ENCODE data around the gene PHC2. TPM values are rescaled to one million over a fixed set of nuclear protein-coding genes. Genes with fewer than 3 reads are reported as not detected.
A peak's percentile ranks its signal among the peaks of the same experiment; 100 is the strongest.

PHC2 gene
- total RNA-seq, 1 experiment from 2014 or later = 137 TPM

GRCh38 chr1:33298623-33299277, 132.1 kb downstream of the PHC2 start:
- DNase-seq (ENCODE audit: unreplicated experiment) = peak; percentile 75

GRCh38 chr1:33297911-33298622, 132.8 kb downstream of the PHC2 start:
- H3K36me3 Mint-ChIP-seq (ENCODE audit: insufficient read depth, unreplicated experiment) = peaks cover 43% of the 10 kb centered on the region
- peak overlapping the region; percentile 55 for H3K27ac Mint-ChIP-seq (ENCODE audit: low read depth, unreplicated experiment)
- ChIA-PET POLR2A (interaction anchor here (0.8 to 2.2 kb wide), 2 partner anchors 49 to 50 kb away, joined by 3 to 8 read pairs; no protein-coding TSS in a partner anchor), CTCF (interaction anchor here (0.6 to 11.9 kb wide), 28 partner anchors 8 to 897 kb away, joined by 3 to 180 read pairs (median 4); partner anchors contain the start of genes A3GALT2 and ZSCAN20)
- no peak for TF ChIP-seq CTCF (IDR thresholded peaks at IDR 0.05; ENCODE audit: unreplicated experiment)
- no peaks in the 10 kb centered on the region for H3K27me3 Mint-ChIP-seq (ENCODE audit: insufficient read depth, unreplicated experiment)
- BruUV-seq (replicated peaks) = no TSS peak
- H3K4me1 Mint-ChIP-seq (ENCODE audit: insufficient read depth, unreplicated experiment) = no peaks in the 10 kb centered on the region
- no peaks in the 10 kb centered on the region for H3K9me3 Mint-ChIP-seq (ENCODE audit: unreplicated experiment)
- no peak overlapping the region for H3K4me3 Mint-ChIP-seq (ENCODE audit: unreplicated experiment)
- intact Hi-C loops (cut with micrococcal nuclease) = loop anchor here (1.0 to 2.0 kb wide), 2 partner anchors 80 to 315 kb away; no protein-coding TSS in a partner anchor
- no peak for DNase-seq (ENCODE audit: unreplicated experiment)

More at GRCh38 chr1:33298623-33299277, 132.1 kb downstream of the PHC2 start:
- H3K36me3 Mint-ChIP-seq (ENCODE audit: insufficient read depth, unreplicated experiment) = peaks cover 43% of the 10 kb centered on the region
- no peaks in the 10 kb centered on the region for H3K27me3 Mint-ChIP-seq (ENCODE audit: insufficient read depth, unreplicated experiment)
- no peak overlapping the region for H3K4me3 Mint-ChIP-seq (ENCODE audit: unreplicated experiment)
- H3K27ac Mint-ChIP-seq (ENCODE audit: low read depth, unreplicated experiment) = no peak overlapping the region
- no peaks in the 10 kb centered on the region for H3K9me3 Mint-ChIP-seq (ENCODE audit: unreplicated experiment)
- TF ChIP-seq CTCF (IDR thresholded peaks at IDR 0.05; ENCODE audit: unreplicated experiment) = peak; percentile 93
- BruUV-seq (replicated peaks) = no TSS peak
- intact Hi-C loops (cut with micrococcal nuclease) = loop anchor here (1.0 to 2.0 kb wide), 2 partner anchors 80 to 314 kb away; no protein-coding TSS in a partner anchor
- ChIA-PET POLR2A (interaction anchor here (0.8 to 2.2 kb wide), 2 partner anchors 48 to 49 kb away, joined by 3 to 8 read pairs; no protein-coding TSS in a partner anchor), CTCF (interaction anchor here (0.6 to 11.9 kb wide), 24 partner anchors 7 to 1613 kb away, joined by 3 to 180 read pairs (median 4); partner anchors contain the start of gene ZSCAN20)
- no peaks in the 10 kb centered on the region for H3K4me1 Mint-ChIP-seq (ENCODE audit: insufficient read depth, unreplicated experiment)

- no peaks in the 10 kb centered on the region for H3K4me1 Mint-ChIP-seq (ENCODE audit: insufficient read depth, unreplicated experiment)
- ChIA-PET CTCF (interaction anchor here (0.5 to 11.9 kb wide), 24 partner anchors 9 to 897 kb away, joined by 3 to 180 read pairs (median 10); partner anchors contain the start of genes A3GALT2 and ZSCAN20), POLR2A (interaction anchor here (0.6 kb wide), 2 partner anchors 68 to 159 kb away, joined by 3 read pairs; no protein-coding TSS in a partner anchor)
- TF ChIP-seq CTCF (IDR thresholded peaks at IDR 0.05; ENCODE audit: unreplicated experiment) = no peak
- intact Hi-C loops (cut with micrococcal nuclease) = no loop called here
- H3K36me3 Mint-ChIP-seq (ENCODE audit: insufficient read depth, unreplicated experiment) = peaks cover 43% of the 10 kb centered on the region
- no peak overlapping the region for H3K4me3 Mint-ChIP-seq (ENCODE audit: unreplicated experiment)
- no peaks in the 10 kb centered on the region for H3K9me3 Mint-ChIP-seq (ENCODE audit: unreplicated experiment)
- no TSS peak for BruUV-seq (replicated peaks)
- H3K27me3 Mint-ChIP-seq (ENCODE audit: insufficient read depth, unreplicated experiment) = no peaks in the 10 kb centered on the region
- DNase-seq (ENCODE audit: unreplicated experiment) = no peak
- no peak overlapping the region for H3K27ac Mint-ChIP-seq (ENCODE audit: low read depth, unreplicated experiment)
Observed at GRCh38 chr1:33296824-33297223, 134.1 kb downstream of the PHC2 start.

GRCh38 chr1:33296082-33296458, 134.8 kb downstream of the PHC2 start:
- no peak overlapping the region for H3K27ac Mint-ChIP-seq (ENCODE audit: low read depth, unreplicated experiment)
- BruUV-seq (replicated peaks) = no TSS peak
- no peak for DNase-seq (ENCODE audit: unreplicated experiment)
- H3K27me3 Mint-ChIP-seq (ENCODE audit: insufficient read depth, unreplicated experiment) = no peaks in the 10 kb centered on the region
- H3K4me3 Mint-ChIP-seq (ENCODE audit: unreplicated experiment) = no peak overlapping the region
- H3K4me1 Mint-ChIP-seq (ENCODE audit: insufficient read depth, unreplicated experiment) = no peaks in the 10 kb centered on the region
- intact Hi-C loops (cut with micrococcal nuclease) = no loop called here
- H3K36me3 Mint-ChIP-seq (ENCODE audit: insufficient read depth, unreplicated experiment) = peaks cover 43% of the 10 kb centered on the region
- no peaks in the 10 kb centered on the region for H3K9me3 Mint-ChIP-seq (ENCODE audit: unreplicated experiment)
- ChIA-PET CTCF (interaction anchor here (0.5 to 11.9 kb wide), 65 partner anchors 10 to 1634 kb away, joined by 3 to 180 read pairs (median 5); partner anchors contain the start of genes A3GALT2 and ZSCAN20), POLR2A (interaction anchor here (0.6 to 2.4 kb wide), 4 partner anchors 52 to 175 kb away, joined by 3 to 9 read pairs (median 6); no protein-coding TSS in a partner anchor)
- TF ChIP-seq CTCF (IDR thresholded peaks at IDR 0.05; ENCODE audit: unreplicated experiment) = no peak
